Measurements from ENCODE around the gene CDH2.

CDH2 gene

GRCh38 chr18:28080876-28081300 is 96.0 kb downstream of the CDH2 start:
- no peak for DNase-seq

DNA sequence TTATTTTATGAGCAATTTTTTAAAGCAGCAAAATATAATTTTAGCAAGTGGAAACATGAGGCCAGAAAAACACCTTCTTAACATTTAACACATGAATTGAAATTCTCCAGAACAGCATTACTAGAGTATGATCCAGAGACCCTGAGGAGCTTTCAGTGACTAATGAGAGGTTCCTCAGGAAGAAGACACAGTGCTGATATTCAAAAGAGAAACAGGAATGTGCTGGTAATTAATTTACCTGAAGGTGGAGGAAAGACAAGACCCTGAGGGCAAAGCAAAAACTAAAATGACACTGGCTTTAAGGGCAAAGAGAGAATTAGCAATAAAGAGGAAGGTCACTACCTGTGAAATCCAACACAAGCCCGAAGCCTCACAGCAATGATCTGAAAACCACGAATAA is 97.0 kb downstream of the CDH2 start:
- DNase-seq = no peak

DNA sequence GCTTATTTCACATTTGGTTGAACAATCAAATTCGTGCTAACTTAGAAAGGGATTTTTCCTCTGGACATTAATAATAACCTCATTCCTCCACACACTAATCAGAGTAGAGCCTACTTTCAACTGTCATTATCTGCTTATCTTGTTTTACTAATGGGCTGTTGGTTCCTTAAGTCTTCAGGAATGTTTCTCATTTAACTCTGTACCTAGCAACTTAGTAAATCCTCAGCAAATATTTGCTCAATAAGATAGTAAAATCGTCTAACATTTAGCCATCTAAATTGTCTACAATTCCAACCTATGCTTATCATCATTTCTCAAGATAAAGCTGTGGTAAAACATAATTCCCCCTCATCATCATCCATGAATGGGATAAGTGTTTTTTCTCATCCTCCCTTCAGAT is 98.1 kb downstream of the CDH2 start:
- no peak for DNase-seq

GRCh38 chr18:28078298-28078697 is 98.6 kb downstream of the CDH2 start:
- no peak for DNase-seq

- no peak for DNase-seq
These were observed 101.4 kb downstream of the CDH2 start for GRCh38 chr18:28075501-28075900.

DNA sequence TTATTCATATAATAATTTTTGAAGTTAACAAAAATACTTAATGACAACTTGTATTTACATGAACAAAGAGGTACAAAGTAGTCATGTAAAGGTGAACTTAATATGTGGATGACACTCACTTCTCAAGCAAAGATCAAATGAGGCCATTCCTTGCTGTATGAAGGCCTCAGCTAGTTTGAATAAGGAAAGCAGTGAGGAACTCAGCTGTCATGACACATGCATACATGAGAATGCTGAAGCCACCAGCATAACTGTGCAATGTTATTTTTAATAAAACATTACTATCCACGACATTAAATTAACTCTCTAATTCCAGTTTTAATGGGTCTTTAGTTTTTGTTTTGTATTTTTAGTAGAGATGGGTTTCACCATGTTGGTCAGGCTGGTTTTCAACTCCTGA is 102.9 kb downstream of the CDH2 start:
- DNase-seq = no peak

DNA sequence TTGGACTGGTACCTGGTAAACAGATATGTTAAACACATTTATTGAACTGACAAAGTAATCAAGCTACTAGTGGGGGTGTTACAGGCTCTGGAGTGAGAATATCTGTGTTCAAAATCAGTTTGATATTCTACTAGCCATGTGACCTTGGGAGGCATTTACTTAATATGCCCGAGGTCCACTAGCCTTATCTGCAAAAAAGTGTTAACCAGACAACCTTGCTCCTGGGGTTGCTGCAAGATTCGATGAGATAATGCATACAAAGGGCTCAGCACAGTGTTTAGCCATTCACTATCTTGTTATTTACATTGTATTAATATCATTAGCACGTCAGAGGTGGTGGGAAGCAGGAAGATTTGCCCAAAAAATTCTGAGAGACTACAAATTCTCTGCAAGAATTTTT is 103.3 kb downstream of the CDH2 start:
- no peak for DNase-seq

GRCh38 chr18:28071199-28071598 is 105.7 kb downstream of the CDH2 start:
- DNase-seq = no peak

GRCh38 chr18:28068207-28068606 is 108.7 kb downstream of the CDH2 start:
- no peak for DNase-seq

GRCh38 chr18:28067346-28067745 is 109.6 kb downstream of the CDH2 start:
- DNase-seq = no peak

- DNase-seq = no peak
These were observed 111.1 kb downstream of the CDH2 start for GRCh38 chr18:28065793-28066186.

GRCh38 chr18:28065031-28065792 is 111.7 kb downstream of the CDH2 start:
- no peak for DNase-seq

DNA sequence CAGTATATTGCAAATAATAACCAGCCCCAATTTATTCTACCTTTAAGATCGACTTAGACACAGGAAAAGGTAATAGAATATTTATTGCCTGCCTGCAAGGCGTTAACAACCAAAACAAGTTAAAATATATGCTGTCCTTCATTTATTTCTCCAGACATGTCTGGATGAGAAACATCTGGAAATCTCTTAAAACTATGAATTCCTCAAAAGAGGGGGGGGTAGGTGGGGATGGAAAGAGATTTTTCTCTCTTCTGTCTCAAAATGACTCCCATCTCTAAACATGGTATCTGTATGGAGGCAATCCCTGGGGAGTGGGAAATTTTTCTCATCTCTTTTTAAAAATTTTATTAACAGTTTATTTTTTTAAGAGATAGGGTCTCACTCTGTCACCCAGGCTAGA is 113.0 kb downstream of the CDH2 start:
- no peak for DNase-seq

DNA sequence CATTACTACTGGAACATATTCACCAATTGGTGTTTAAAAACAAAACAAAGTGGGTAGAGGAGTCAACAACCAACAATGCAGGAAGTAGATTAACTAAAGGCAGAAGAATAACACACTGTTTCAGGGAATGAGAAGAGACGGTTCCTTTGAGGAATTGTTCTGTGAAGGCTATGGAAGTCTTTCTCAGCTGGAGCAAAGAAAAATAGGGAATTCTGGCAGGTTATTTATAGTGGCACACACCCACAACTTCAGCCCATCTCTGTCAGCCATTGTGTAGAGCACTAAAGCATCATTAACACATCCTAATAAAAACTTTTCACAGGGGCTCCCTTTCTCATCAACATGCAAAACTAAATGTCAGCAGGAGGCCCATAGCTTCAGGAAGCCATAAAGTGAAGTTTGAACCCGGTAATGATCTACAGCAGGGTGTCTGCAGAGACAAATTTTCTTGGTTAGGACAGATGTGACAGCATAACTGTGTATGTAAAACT is 113.6 kb downstream of the CDH2 start:
- DNase-seq = no peak

DNA sequence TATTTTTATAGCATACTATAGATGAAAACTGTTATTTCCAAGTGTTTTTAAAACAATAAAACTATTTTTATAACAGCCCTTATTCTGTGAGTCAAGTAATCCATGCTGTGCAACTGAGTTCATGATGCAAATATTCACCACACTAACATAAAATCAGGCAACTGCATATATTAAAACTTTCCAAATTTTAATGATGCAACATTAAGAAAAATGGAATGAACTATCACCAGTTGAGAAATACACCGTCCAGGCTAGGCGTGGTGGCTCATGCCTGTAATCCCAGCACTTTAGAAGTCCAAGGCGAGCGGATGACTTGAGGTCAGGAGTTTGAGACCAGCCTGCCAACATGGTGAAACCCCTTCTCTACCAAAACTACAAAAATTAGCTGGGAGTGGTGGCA is 114.5 kb downstream of the CDH2 start:
- no peak for DNase-seq

DNA sequence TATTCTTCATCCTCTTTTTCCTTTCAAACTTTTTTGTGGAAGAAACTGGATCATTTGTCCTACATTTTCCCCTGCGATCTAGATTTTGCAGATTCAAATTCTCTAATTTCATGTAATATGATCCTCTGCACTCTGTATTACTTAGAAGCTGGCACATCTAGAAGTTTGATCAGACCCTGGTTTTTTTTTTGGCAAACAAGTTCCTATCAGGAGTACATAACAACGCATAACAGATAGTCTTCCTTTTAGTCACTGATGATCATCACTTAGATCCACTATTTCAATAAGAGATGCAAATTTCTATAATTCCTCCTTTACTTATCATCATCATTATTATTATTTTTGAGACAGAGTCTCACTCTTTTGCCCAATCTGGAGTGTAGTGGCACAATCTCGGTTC is 117.1 kb downstream of the CDH2 start:
- DNase-seq = no peak

GRCh38 chr18:28050545-28050944 is 126.4 kb downstream of the CDH2 start:
- no peak for DNase-seq

DNA sequence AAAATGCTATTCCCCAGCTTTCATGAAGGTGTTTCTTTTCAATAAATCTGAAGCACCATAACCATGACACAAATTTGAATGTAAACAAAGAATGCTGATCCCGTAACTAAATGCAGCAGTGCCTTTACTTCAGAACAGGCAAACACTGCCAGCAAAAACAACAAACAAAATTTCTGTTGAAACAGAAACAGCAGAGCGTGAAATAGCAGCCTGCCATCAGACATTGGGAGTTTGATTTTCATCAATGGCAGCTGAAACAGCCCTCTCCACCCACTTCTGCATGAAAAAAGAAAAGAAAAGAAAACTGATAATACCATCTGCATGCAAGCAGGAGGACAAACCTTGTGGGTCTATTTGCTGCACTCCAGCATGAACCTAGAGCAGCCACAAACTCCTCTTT is 128.3 kb downstream of the CDH2 start:
- no peak for DNase-seq

DNA sequence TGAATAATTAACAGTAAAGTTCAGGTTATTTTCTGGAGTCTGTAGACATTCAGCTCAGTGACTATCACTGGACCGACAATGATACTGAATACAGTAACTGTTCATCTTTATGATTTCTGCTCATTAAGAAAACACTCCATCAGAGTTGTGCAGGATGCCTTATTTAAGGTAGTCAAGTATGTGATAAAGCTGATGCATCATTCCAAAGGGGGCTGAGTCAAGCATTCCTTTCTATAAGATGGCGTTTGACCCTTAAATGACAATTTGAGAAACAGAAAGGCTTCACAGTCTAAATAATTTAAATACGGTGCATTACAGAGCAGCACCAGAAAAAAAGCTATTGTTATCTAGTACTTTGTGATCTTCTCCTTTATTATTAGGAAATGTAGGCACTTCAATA is 131.1 kb downstream of the CDH2 start:
- DNase-seq = no peak

DNA sequence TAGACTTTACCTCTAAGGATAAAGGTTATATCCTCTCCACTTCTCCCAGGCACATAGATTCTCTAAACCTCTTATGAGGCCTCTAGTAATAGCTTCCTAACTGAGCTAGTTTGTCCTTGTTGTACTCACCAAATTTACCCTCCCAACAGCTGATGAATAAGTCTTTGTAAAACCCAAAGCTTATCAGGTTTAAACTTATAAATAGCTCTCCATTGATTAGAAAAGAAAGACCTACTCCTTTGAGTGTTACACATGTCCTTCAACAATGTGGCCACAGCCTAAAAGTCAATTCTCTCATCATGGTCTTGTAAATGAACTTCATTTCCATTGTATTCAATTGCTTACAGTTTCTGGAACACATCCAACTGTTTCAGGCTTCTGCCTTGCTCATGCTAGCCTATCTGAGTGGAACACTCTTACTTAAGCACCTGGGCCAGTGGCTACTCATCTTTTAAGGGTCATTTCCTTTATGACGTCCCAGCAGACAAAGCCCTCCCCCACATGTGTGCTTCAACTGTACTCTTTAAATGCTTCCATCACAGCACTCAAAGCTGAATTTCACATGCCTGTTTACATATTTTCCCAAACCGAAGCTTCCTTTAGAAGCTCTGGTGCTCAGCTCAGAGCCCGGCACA is 131.6 kb downstream of the CDH2 start:
- DNase-seq = no peak

- no peak for DNase-seq
These were observed 132.9 kb downstream of the CDH2 start for GRCh38 chr18:28044036-28044435.

DNA sequence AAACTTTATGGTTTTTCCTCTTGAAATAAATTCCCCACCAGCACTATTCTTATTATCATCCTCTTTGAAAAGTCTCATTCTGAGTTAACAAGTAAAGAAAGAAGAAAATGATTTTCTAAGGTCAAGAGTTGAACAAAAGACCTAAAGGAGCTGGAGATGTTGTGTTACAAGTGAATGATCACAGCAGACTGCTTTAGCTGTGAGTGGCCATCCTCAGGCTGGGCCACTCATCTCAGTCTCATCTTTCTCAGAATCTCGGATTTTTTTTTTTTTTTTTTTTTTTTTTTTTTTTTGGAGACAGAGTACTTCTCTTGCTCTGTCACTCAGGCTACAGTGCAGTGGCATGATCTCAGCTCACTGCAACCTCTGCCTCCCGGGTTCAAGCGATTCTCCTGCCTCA is 133.3 kb downstream of the CDH2 start:
- no peak for DNase-seq

DNA sequence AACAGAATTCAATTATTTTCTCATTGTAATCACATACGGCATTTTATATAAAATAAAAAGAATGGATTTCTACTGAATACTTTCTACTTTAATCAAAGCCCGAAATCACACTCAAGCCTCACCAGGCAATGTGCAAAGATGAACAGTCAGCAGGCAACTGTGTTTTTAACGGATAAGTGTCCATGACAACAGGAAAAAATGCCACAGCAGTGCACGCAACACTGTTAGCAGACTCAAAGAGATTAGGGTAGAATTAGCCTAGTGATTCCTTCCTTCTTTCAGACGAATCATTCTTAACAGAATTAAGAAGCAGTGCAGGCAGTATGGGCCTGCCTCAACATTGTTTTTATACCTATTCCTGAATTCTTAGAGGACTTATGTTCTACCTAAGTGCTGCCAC is 135.6 kb downstream of the CDH2 start:
- DNase-seq = no peak

- DNase-seq = no peak
These were observed 136.2 kb downstream of the CDH2 start for GRCh38 chr18:28040716-28041115.

DNA sequence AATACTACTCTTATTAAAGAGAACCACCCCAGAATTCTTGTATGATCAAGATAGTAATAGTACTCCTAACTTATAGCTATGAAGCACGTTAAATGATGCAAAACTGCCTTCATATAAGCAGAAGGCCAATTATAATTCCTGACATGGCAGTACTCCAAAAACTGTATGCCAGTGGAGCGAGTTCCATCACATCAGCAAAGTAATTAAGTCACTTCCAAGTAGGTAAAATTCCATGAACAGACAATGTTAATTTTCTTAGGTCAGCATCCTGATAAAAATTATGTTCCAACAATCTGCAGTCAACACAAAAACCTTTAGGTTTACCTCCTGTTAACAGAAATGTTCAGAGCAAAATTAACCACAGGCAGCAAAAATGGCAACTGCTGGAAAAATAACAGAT is 136.7 kb downstream of the CDH2 start:
- DNase-seq = no peak

All from inflammatory macrophage (primary cell).